ENCODE results near the gene SLC37A4. TPM values are rescaled to one million over a fixed set of nuclear protein-coding genes. Genes with fewer than 3 reads are reported as not detected.
"Not testable (repeated sequence)": the region's sequence is repeated elsewhere in the genome, so short reads cannot be mapped to it uniquely, and the experiment has no call there.

The SLC37A4 gene
- polyA plus RNA-seq, 2 of the 4 experiments (the other 2 are of a cell fraction), result 15.5 to 21.2 TPM

DNA sequence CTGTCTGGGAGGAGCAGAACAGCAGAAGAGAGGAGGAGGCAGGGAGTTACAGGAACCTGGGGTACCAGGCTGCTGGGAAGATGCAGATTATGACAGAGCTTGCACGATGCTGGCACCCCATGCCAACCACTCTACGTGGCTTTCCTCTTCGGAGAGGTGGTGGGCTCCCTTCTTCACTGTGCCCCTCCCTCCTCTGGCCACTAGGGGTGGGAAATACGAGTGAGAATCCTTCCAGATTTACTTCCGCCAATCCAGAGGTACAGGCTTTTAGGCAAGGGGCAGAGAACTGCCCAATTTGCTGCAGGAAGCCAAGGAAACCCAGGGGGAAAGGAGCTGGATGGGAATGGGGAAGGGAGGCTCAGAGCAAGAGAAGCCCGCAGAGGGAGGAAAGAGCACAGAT is 14.0 kb upstream of the SLC37A4 start:
- DNase-seq (ENCODE audit: low read depth in 1 of 2, low spot score in 1 of 2), result no peak
- TF ChIP-seq RARB (CRISPR knock-in tag; IDR thresholded peaks at IDR 0.05) (no peak), HOXB5 (CRISPR knock-in tag; IDR thresholded peaks at IDR 0.05) (no peak)
- ChIA-PET CTCF (interaction anchor here (1.0 to 1.2 kb wide), 2 partner anchors 12 to 17 kb away, joined by 3 read pairs; no protein-coding TSS in a partner anchor), POLR2A (interaction anchor here (0.6 kb wide), 1 partner anchor 37 kb away, joined by 3 read pairs; no protein-coding TSS in a partner anchor)
- Histone ChIP-seq H3K4me3 (no peak overlapping the region), H3K4me1 (no peaks in the 10 kb centered on the region), H3K9me3 (no peaks in the 10 kb centered on the region), H3K4me2 (no peak overlapping the region), H3K27ac (no peak overlapping the region)
- 84% methylated on average over 6 of the region's 6 CpGs for whole genome bisulfite sequencing (ENCODE audit: missing lambda C conversion rate)
- ATAC-seq, result peak; percentile 44 to 54; a peak in 3 of 6 replicates
- no peak for FAIRE-seq

DNA sequence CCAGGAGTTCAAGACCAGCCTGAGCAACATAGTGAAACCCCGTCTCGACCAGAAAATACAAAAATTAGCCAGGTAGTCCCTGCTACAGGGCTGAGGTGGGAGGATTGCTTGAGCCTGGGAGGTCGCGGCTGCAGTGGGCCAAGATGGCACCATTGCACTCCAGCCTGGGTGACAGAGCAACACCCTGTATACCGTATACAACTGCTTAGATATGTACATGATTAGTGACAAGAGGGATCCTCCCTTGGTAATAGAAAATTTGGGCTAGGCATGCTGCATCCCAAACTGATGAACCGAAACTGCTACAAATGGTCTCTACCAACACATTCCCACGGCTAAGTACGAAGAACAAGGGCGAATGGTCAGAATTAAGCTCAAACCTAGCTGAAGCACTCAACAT is 12.2 kb upstream of the SLC37A4 start:
- FAIRE-seq, result no peak
- no peaks in the 10 kb centered on the region for H3K9me3 ChIP-seq
- WGBS (ENCODE audit: missing lambda C conversion rate), result 84% methylated on average over 9 of the region's 9 CpGs
- H3K4me2 ChIP-seq, result no peak overlapping the region
- no peak overlapping the region for H3K27ac ChIP-seq
- no peaks in the 10 kb centered on the region for H3K4me1 ChIP-seq
- POLR2A ChIA-PET, result no interaction called here
- no peak for ATAC-seq
- CTCF ChIA-PET, result interaction anchor here (0.6 to 2.6 kb wide), 3 partner anchors 12 to 18 kb away, joined by 3 to 10 read pairs (median 4); partner anchors contain the start of gene SLC37A4
- H3K4me3 ChIP-seq, result no peak overlapping the region
- no peak for DNase-seq (ENCODE audit: low read depth in 1 of 2, low spot score in 1 of 2)
- TF ChIP-seq NR3C1 (IDR thresholded peaks at IDR 0.05), result no peak
- TF ChIP-seq SMC3 (IDR thresholded peaks at IDR 0.05), result no peak
- TF ChIP-seq CBX2 (IDR thresholded peaks at IDR 0.05; ENCODE audit: borderline replicate concordance, low read depth), result no peak
- TF ChIP-seq, protein P1, sequence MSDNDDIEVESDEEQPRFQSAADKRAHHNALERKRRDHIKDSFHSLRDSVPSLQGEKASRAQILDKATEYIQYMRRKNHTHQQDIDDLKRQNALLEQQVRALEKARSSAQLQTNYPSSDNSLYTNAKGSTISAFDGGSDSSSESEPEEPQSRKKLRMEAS (IDR thresholded peaks at IDR 0.05), result no peak
- TF ChIP-seq SREBF2 (IDR thresholded peaks at IDR 0.05), result no peak
- TF ChIP-seq, protein P2, sequence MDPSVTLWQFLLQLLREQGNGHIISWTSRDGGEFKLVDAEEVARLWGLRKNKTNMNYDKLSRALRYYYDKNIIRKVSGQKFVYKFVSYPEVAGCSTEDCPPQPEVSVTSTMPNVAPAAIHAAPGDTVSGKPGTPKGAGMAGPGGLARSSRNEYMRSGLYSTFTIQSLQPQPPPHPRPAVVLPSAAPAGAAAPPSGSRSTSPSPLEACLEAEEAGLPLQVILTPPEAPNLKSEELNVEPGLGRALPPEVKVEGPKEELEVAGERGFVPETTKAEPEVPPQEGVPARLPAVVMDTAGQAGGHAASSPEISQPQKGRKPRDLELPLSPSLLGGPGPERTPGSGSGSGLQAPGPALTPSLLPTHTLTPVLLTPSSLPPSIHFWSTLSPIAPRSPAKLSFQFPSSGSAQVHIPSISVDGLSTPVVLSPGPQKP (IDR thresholded peaks at IDR 0.05; ENCODE audit: low read depth, low read length), result no peak
- TF ChIP-seq KDM1A (IDR thresholded peaks at IDR 0.05; ENCODE audit: low read depth), result no peak
- no peak for TF ChIP-seq EHF (CRISPR knock-in tag; IDR thresholded peaks at IDR 0.05)
- no peak for TF ChIP-seq GATA3 (IDR thresholded peaks at IDR 0.05; ENCODE audit: borderline replicate concordance)
- no peak for TF ChIP-seq RCOR1 (IDR thresholded peaks at IDR 0.05; ENCODE audit: low read depth, low read length)

DNA sequence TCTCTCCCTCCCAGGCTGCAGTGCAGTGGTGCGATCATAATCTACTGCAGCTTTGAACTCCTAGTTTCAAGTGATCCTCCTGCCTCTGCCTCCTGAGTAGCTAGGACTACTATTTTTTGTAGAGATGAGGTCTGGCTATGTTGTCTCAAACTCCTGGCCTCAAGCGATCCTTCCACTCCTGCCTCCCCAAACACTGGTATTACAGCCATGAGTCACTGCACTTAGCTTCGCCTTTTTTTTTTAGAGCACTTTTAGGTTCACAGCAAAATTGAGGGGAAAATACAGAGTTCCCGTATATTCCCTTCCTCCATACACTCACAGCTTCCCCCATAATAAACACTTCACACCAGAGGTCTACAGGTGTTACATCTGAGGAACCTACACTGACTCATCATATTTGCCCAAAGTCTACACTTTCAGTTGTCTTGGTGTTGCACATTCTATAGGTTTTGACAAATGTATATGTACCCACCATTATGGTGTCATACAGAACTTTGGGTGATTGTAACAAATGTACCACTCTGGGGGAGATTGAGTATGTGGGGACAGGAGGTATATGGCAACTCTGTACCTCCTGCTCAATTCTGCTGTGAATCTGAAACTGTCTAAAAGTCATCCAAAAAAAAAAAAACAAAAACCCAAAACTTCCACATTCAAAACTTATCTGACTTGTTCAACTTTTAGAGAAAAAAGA is 11.3 kb upstream of the SLC37A4 start:
- no peak overlapping the region for H3K4me3 ChIP-seq
- DNase-seq (ENCODE audit: low read depth in 1 of 2, low spot score in 1 of 2), result no peak
- TF ChIP-seq, protein P3, sequence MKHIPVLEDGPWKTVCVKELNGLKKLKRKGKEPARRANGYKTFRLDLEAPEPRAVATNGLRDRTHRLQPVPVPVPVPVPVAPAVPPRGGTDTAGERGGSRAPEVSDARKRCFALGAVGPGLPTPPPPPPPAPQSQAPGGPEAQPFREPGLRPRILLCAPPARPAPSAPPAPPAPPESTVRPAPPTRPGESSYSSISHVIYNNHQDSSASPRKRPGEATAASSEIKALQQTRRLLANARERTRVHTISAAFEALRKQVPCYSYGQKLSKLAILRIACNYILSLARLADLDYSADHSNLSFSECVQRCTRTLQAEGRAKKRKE (CRISPR knock-in tag; IDR thresholded peaks at IDR 0.05; ENCODE audit: low read depth), result no peak
- TF ChIP-seq, protein P2 (IDR thresholded peaks at IDR 0.05; ENCODE audit: low read depth, low read length), result no peak
- TF ChIP-seq MAFK (IDR thresholded peaks at IDR 0.05; ENCODE audit: partially characterized antibody), result peak; percentile 27
- H3K27ac ChIP-seq, result no peak overlapping the region
- no peaks in the 10 kb centered on the region for H3K9me3 ChIP-seq
- H3K4me1 ChIP-seq, result no peaks in the 10 kb centered on the region
- 91% methylated on average over 4 of the region's 4 CpGs for WGBS (ENCODE audit: missing lambda C conversion rate)
- H3K4me2 ChIP-seq, result no peak overlapping the region
- ATAC-seq, result peak; percentile 19 to 41; a peak in 2 of 6 replicates
- ChIA-PET CTCF (interaction anchor here (0.6 to 2.6 kb wide), 2 partner anchors 11 to 14 kb away, joined by 3 to 10 read pairs; partner anchors contain the start of gene SLC37A4), POLR2A (interaction anchor here (1.2 kb wide), 1 partner anchor 15 kb away, joined by 3 read pairs; the partner anchor contains the start of gene HYOU1)
- no peak for FAIRE-seq

DNA sequence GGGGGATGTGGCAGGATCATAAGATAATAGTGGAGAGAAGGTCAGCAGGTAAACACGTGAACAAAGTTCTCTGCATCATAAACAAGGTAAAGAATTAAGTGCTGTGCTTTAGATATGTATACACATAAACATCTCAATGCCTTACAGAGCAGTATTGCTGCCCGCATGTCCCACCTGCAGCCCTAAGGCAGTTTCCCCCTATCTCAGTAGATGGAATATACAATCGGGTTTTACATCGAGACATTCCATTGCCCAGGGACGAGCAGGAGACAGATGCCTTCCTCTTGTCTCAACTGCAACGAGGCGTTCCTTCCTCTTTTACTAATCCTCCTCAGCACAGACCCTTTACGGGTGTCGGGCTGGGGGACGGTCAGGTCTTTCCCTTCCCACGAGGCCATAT is 8.8 kb upstream of the SLC37A4 start:
- 65% methylated on average over 11 of the region's 11 CpGs for WGBS (ENCODE audit: missing lambda C conversion rate)
- H3K4me1 ChIP-seq; DNase-seq (ENCODE audit: low read depth in 1 of 2, low spot score in 1 of 2); H3K27ac ChIP-seq; FAIRE-seq; H3K4me3 ChIP-seq; ATAC-seq; H3K9me3 ChIP-seq; H3K4me2 ChIP-seq; POLR2A ChIA-PET: not testable (repeated sequence)
- CTCF ChIA-PET, result interaction anchor here (1.9 kb wide), 1 partner anchor 17 kb away, joined by 8 read pairs; the partner anchor contains the start of gene HYOU1

All from A549 (cell line).